ENCODE data around the gene IL1RAPL1.

The IL1RAPL1 gene

GRCh38 chrX:29478336-29479069 lies 891.3 kb downstream of the IL1RAPL1 start:
- ATAC-seq = peak; percentile 100

GRCh38 chrX:29487214-29487613 lies 900.0 kb downstream of the IL1RAPL1 start:
- peak; percentile 47 for ATAC-seq
- TF ChIP-seq CREB5 (CRISPR knock-in tag; IDR thresholded peaks at IDR 0.05; ENCODE audit: low read depth) = no peak
- no peak for TF ChIP-seq ZNF70 (CRISPR knock-in tag; IDR thresholded peaks at IDR 0.05)

More at GRCh38 chrX:29478336-29479069, 891.3 kb downstream of the IL1RAPL1 start:
- TF ChIP-seq OSR1 (CRISPR knock-in tag; IDR thresholded peaks at IDR 0.05) = no peak
- no peak for TF ChIP-seq ZNF70 (CRISPR knock-in tag; IDR thresholded peaks at IDR 0.05)
- no peak for TF ChIP-seq RARB (CRISPR knock-in tag; IDR thresholded peaks at IDR 0.05)
- TF ChIP-seq CSDC2 (CRISPR knock-in tag; IDR thresholded peaks at IDR 0.05) = no peak
- no peak for TF ChIP-seq BACH2 (CRISPR knock-in tag; IDR thresholded peaks at IDR 0.05; ENCODE audit: borderline replicate concordance)

DNA sequence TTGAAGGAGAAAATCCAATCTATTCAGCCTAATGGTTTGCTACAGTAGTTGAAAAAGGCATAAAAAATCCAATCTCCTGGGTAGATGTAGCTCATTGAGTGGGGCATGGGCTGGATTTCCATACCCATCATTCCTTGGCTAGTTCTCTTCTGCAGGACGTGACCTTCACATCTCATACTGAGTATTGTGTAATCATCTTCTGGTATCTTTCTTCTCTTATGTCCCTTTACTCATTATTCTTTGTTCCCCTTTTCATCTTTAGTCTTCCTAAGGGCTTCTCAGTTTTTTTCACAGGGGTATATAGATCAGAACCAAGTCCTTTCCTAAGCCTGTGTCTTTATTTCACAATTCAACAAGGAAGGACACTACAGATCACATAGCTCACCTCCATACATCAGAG lies 900.5 kb downstream of the IL1RAPL1 start:
- ATAC-seq = no peak
- TF ChIP-seq CSDC2 (CRISPR knock-in tag; IDR thresholded peaks at IDR 0.05) = no peak
- TF ChIP-seq ZC3H10 (CRISPR knock-in tag; IDR thresholded peaks at IDR 0.05) = no peak

- no peak for TF ChIP-seq ARNTL (CRISPR knock-in tag; IDR thresholded peaks at IDR 0.05; ENCODE audit: borderline replicate concordance, low read depth)
- TF ChIP-seq PPARA (CRISPR knock-in tag; IDR thresholded peaks at IDR 0.05; ENCODE audit: borderline replicate concordance) = no peak
- no peak for TF ChIP-seq ZFP30 (CRISPR knock-in tag; IDR thresholded peaks at IDR 0.05)
- TF ChIP-seq ISL1 (CRISPR knock-in tag; IDR thresholded peaks at IDR 0.05) = no peak
- TF ChIP-seq OSR1 (CRISPR knock-in tag; IDR thresholded peaks at IDR 0.05) = no peak
- TF ChIP-seq ESRRG (CRISPR knock-in tag; IDR thresholded peaks at IDR 0.05) = no peak
- no peak for TF ChIP-seq ZNF8 (CRISPR knock-in tag; IDR thresholded peaks at IDR 0.05)
- no peak for TF ChIP-seq BACH2 (CRISPR knock-in tag; IDR thresholded peaks at IDR 0.05; ENCODE audit: borderline replicate concordance)
- no peak for TF ChIP-seq ZNF70 (CRISPR knock-in tag; IDR thresholded peaks at IDR 0.05)
- ATAC-seq = no peak
These were observed 901.7 kb downstream of the IL1RAPL1 start for GRCh38 chrX:29488919-29489318.

DNA sequence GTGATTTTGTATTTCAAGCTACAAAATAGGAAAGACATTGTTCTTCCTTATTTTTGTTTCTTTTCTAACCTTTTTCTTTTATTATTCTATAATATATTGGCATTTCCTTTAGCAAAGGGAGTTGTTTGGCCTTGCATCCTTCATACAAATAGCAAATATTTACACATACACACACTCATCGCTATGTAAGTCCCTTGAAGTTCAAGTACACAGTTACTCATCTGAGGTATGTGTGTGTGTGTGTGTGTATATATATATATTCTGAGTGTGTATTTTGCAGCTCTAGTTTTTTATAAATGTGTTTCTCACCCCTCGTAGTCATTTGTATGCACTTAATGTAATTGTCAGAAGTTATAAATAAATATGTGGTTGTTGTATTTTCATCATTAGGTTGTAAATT lies 903.4 kb downstream of the IL1RAPL1 start:
- TF ChIP-seq PPARA (CRISPR knock-in tag; IDR thresholded peaks at IDR 0.05; ENCODE audit: borderline replicate concordance) = no peak
- no peak for TF ChIP-seq ISL1 (CRISPR knock-in tag; IDR thresholded peaks at IDR 0.05)
- TF ChIP-seq ZNF70 (CRISPR knock-in tag; IDR thresholded peaks at IDR 0.05) = no peak
- TF ChIP-seq, protein P1, sequence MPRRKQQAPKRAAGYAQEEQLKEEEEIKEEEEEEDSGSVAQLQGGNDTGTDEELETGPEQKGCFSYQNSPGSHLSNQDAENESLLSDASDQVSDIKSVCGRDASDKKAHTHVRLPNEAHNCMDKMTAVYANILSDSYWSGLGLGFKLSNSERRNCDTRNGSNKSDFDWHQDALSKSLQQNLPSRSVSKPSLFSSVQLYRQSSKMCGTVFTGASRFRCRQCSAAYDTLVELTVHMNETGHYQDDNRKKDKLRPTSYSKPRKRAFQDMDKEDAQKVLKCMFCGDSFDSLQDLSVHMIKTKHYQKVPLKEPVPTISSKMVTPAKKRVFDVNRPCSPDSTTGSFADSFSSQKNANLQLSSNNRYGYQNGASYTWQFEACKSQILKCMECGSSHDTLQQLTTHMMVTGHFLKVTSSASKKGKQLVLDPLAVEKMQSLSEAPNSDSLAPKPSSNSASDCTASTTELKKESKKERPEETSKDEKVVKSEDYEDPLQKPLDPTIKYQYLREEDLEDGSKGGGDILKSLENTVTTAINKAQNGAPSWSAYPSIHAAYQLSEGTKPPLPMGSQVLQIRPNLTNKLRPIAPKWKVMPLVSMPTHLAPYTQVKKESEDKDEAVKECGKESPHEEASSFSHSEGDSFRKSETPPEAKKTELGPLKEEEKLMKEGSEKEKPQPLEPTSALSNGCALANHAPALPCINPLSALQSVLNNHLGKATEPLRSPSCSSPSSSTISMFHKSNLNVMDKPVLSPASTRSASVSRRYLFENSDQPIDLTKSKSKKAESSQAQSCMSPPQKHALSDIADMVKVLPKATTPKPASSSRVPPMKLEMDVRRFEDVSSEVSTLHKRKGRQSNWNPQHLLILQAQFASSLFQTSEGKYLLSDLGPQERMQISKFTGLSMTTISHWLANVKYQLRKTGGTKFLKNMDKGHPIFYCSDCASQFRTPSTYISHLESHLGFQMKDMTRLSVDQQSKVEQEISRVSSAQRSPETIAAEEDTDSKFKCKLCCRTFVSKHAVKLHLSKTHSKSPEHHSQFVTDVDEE (CRISPR knock-in tag; IDR thresholded peaks at IDR 0.05) = no peak
- TF ChIP-seq, protein P2, sequence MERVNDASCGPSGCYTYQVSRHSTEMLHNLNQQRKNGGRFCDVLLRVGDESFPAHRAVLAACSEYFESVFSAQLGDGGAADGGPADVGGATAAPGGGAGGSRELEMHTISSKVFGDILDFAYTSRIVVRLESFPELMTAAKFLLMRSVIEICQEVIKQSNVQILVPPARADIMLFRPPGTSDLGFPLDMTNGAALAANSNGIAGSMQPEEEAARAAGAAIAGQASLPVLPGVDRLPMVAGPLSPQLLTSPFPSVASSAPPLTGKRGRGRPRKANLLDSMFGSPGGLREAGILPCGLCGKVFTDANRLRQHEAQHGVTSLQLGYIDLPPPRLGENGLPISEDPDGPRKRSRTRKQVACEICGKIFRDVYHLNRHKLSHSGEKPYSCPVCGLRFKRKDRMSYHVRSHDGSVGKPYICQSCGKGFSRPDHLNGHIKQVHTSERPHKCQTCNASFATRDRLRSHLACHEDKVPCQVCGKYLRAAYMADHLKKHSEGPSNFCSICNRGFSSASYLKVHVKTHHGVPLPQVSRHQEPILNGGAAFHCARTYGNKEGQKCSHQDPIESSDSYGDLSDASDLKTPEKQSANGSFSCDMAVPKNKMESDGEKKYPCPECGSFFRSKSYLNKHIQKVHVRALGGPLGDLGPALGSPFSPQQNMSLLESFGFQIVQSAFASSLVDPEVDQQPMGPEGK (CRISPR knock-in tag; IDR thresholded peaks at IDR 0.05; ENCODE audit: borderline replicate concordance) = no peak
- TF ChIP-seq CSDC2 (CRISPR knock-in tag; IDR thresholded peaks at IDR 0.05) = no peak
- TF ChIP-seq RARB (CRISPR knock-in tag; IDR thresholded peaks at IDR 0.05) = no peak
- TF ChIP-seq ARNTL (CRISPR knock-in tag; IDR thresholded peaks at IDR 0.05; ENCODE audit: borderline replicate concordance, low read depth) = no peak
- TF ChIP-seq GLIS3 (CRISPR knock-in tag; IDR thresholded peaks at IDR 0.05) = no peak
- TF ChIP-seq CREB5 (CRISPR knock-in tag; IDR thresholded peaks at IDR 0.05; ENCODE audit: low read depth) = no peak
- TF ChIP-seq ZNF8 (CRISPR knock-in tag; IDR thresholded peaks at IDR 0.05) = no peak
- TF ChIP-seq ZFP30 (CRISPR knock-in tag; IDR thresholded peaks at IDR 0.05) = no peak
- no peak for TF ChIP-seq SNAI2 (CRISPR knock-in tag; IDR thresholded peaks at IDR 0.05)
- no peak for ATAC-seq

Data from SK-N-SH treated with all-trans-retinoic acid at 6 μM for 48 hours (cell line).